HL-60 (cell line): Measurements from ENCODE around the gene LINGO3.

Experiments
- POLR2AphosphoS5 ChIP-seq: IDR thresholded peaks from 2 replicates; pipeline ENCODE4 v1.6.1; 2012; ENCODE audit warnings: low read depth
- TF ChIP-seq, protein P1 (sequence below): IDR thresholded peaks from one replicate; pipeline ENCODE4 v1.5.1; 2011; ENCODE audit warnings: low read length, control low read depth, inconsistent platforms; ENCODE audit not compliant: insufficient read depth

DNA sequence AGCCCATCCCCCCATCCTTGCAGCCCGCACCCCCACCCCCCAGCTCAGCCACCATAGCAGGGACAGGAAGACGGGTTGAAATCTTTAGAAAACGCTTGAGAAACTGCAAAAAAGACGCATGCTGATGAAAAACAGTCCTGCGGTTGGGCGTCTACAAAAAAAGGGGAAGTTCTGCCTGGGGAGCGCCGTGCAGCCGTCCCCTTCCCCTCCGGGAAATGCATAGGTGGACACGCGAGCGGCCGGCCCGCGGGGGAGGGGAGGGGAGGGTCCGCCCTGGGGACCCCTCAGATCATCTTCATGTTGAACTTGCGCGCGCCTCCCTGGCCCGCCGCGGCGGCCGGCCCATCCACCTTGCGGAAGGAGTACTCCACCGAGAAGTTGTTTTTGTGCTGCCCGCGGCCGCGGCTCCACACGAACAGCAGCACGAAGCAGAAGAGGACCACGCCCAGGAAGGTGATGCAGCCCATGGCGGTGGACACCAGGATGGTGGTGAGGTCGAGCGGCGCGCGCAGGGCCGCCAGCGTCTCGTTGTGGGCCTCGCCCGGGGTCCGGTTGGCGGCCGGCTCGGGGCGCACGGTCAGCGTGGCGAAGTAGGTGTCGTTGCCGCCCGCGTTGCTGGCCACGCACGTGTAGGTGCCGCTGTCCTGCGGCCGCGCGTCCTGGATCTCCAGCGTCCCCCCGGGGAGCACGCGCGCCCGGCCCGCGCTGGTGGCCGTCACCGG lies 18.1 kb downstream of the LINGO3 start:
- peak; percentile 84 for TF ChIP-seq POLR2AphosphoS5
- TF ChIP-seq, protein P1, sequence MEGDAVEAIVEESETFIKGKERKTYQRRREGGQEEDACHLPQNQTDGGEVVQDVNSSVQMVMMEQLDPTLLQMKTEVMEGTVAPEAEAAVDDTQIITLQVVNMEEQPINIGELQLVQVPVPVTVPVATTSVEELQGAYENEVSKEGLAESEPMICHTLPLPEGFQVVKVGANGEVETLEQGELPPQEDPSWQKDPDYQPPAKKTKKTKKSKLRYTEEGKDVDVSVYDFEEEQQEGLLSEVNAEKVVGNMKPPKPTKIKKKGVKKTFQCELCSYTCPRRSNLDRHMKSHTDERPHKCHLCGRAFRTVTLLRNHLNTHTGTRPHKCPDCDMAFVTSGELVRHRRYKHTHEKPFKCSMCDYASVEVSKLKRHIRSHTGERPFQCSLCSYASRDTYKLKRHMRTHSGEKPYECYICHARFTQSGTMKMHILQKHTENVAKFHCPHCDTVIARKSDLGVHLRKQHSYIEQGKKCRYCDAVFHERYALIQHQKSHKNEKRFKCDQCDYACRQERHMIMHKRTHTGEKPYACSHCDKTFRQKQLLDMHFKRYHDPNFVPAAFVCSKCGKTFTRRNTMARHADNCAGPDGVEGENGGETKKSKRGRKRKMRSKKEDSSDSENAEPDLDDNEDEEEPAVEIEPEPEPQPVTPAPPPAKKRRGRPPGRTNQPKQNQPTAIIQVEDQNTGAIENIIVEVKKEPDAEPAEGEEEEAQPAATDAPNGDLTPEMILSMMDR: no peak
